Tibial nerve (tissue), 4 donors: Measurements from ENCODE around the gene TMC7. TPM values are rescaled to one million over a fixed set of nuclear protein-coding genes. Genes with fewer than 3 reads are reported as not detected.
A peak's percentile ranks its signal among the peaks of the same experiment; 100 is the strongest.

Source experiments
- DNase-seq, 2 donors: peaks; one replicate each; pipeline ENCODE4 v3.0.0-alpha.2; 2019; ENCODE audit warnings: low spot score in 2 of 2
- H3K27ac ChIP-seq, 4 donors: fragments of 200-600 bp; sonication (generic) in 3 of 4; one replicate each; pipeline ENCODE4 v1.5.1; 2017 to 2019; ENCODE audit warnings: mild to moderate bottlenecking in 1 of 4
- H3K27me3 ChIP-seq, 2 donors: fragments of 200-600 bp; sonication (generic) in 1 of 2; one replicate each; pipeline versions ENCODE4 v1.5.1 to v1.6.0; 2017 to 2019
- H3K36me3 ChIP-seq, 3 donors: fragments of 200-600 bp; sonication (generic); one replicate each; pipeline ENCODE4 v1.5.1; 2018 to 2019
- H3K4me1 ChIP-seq, 4 donors: fragments of 200-600 bp; sonication (generic) in 3 of 4; one replicate each; pipeline ENCODE4 v1.5.1; 2017 to 2019
- H3K4me3 ChIP-seq, 4 donors: fragments of 200-600 bp; sonication (generic) in 3 of 4; one replicate each; pipeline ENCODE4 v1.5.1; 2017 to 2019; ENCODE audit warnings: mild to moderate bottlenecking in 1 of 4, moderate library complexity in 1 of 4
- H3K9me3 ChIP-seq, 4 donors: fragments of 200-600 bp; sonication (generic) in 3 of 4; one replicate each; pipeline ENCODE4 v1.5.1; 2017 to 2019
- CTCF ChIP-seq, 5 experiments: fragments of 200-600 bp in 3 of 5; fragments of 450-650 bp in 2 of 5; sonication (generic) in 3 of 5; IDR thresholded peaks; one replicate each; pipeline ENCODE4 v1.5.1; 2016 to 2019; ENCODE audit warnings: antibody characterized with exemption in 5 of 5, mild to moderate bottlenecking in 3 of 5, moderate library complexity in 2 of 5
- EP300 ChIP-seq, 2 donors: sonication (generic); formaldehyde crosslinking; IDR thresholded peaks; one replicate each; pipeline ENCODE4 v1.6.1; 2017; ENCODE audit warnings: antibody characterized with exemption in 2 of 2, mild to moderate bottlenecking in 1 of 2
- POLR2A ChIP-seq, 2 donors: fragments of 450-650 bp; IDR thresholded peaks; one replicate each; pipeline ENCODE4 v1.6.1; 2017; ENCODE audit warnings: antibody characterized with exemption in 2 of 2, mild to moderate bottlenecking in 2 of 2, moderate library complexity in 2 of 2
- WGBS, 2 donors: methylation state at CpG; one replicate each; pipeline ENCODE4 v1.1.5; 2018; 5-methylcytosine and 5-hydroxymethylcytosine counted together
- total RNA-seq, 4 donors: library from RNA; depleted of rRNA; stranded (reverse); fragments of >200 nt; gene quantifications; one replicate each; pipeline ENCODE4 v1.1.0, GENCODE V29; 2016

TMC7 gene
- total RNA-seq, 4 donors from 2014 or later: 3.3 to 8.1 (median 4.5) TPM

- DNase-seq: no peak
- Histone ChIP-seq H3K4me1 (no peaks in the 10 kb centered on the region), H3K9me3 (peaks cover 0 to 8% (median 0%) of the 10 kb centered on the region in 4 donors), H3K36me3 (peaks cover 0 to 61% (median 0%) of the 10 kb centered on the region in 3 donors), H3K27me3 (no peaks in the 10 kb centered on the region), H3K4me3 (no peak overlapping the region), H3K27ac (no peak overlapping the region)
- TF ChIP-seq EP300 (IDR thresholded peaks at IDR 0.05) (no peak), CTCF (IDR thresholded peaks at IDR 0.05) (no peak), POLR2A (IDR thresholded peaks at IDR 0.05) (no peak)
- 93 to 97% methylated on average over 2 of the region's 2 CpGs for WGBS, 2 donors
These were observed 56.7 kb downstream of the TMC7 start for GRCh38 chr16:19040400-19040799.

- no peak for DNase-seq
- 87 to 89% methylated on average over 11 of the region's 11 CpGs for WGBS, 2 donors
- TF ChIP-seq POLR2A (IDR thresholded peaks at IDR 0.05) (no peak), CTCF (IDR thresholded peaks at IDR 0.05) (no peak), EP300 (IDR thresholded peaks at IDR 0.05) (no peak)
- Histone ChIP-seq H3K4me1 (no peaks in the 10 kb centered on the region), H3K9me3 (no peaks in the 10 kb centered on the region), H3K36me3 (peaks cover 0 to 51% (median 0%) of the 10 kb centered on the region in 3 donors), H3K27me3 (no peaks in the 10 kb centered on the region), H3K4me3 (no peak overlapping the region), H3K27ac (no peak overlapping the region)
These were observed 61.0 kb downstream of the TMC7 start for GRCh38 chr16:19044769-19045168.

- no peaks in the 10 kb centered on the region for H3K9me3 ChIP-seq
- no peaks in the 10 kb centered on the region for H3K4me1 ChIP-seq
- H3K27ac ChIP-seq: no peak overlapping the region
- DNase-seq: no peak
- 87 to 95% methylated on average over 2 of the region's 2 CpGs for WGBS, 2 donors
- peaks cover 0 to 48% (median 0%) of the 10 kb centered on the region in 3 donors for H3K36me3 ChIP-seq
- no peaks in the 10 kb centered on the region for H3K27me3 ChIP-seq
- no peak overlapping the region for H3K4me3 ChIP-seq
- TF ChIP-seq POLR2A (IDR thresholded peaks at IDR 0.05) (no peak), EP300 (IDR thresholded peaks at IDR 0.05) (no peak), CTCF (IDR thresholded peaks at IDR 0.05) (no peak)
These were observed 62.3 kb downstream of the TMC7 start for GRCh38 chr16:19046062-19046461.

GRCh38 chr16:19062706-19063105, 79.0 kb downstream of the TMC7 start:
- H3K9me3 ChIP-seq: no peaks in the 10 kb centered on the region

GRCh38 chr16:19066988-19067348, 83.2 kb downstream of the TMC7 start:
- Histone ChIP-seq H3K36me3 (peaks cover 0 to 24% (median 0%) of the 10 kb centered on the region in 3 donors), H3K9me3 (no peaks in the 10 kb centered on the region), H3K4me3 (peak overlapping the region; percentile 20 to 91 (median 90)), H3K27me3 (no peaks in the 10 kb centered on the region), H3K4me1 (peaks cover 0 to 21% (median 13%) of the 10 kb centered on the region in 4 donors), H3K27ac (peak overlapping the region; percentile 99 to 100 (median 100))
- DNase-seq: no peak
- 61 to 64% methylated on average over 9 of the region's 9 CpGs for WGBS, 2 donors
- TF ChIP-seq EP300 (IDR thresholded peaks at IDR 0.05): no peak
- peak in 1 of 5 experiments; percentile 2 for TF ChIP-seq CTCF (IDR thresholded peaks at IDR 0.05)

More at GRCh38 chr16:19062706-19063105, 79.0 kb downstream of the TMC7 start:
- DNase-seq: no peak
- Histone ChIP-seq H3K36me3 (peaks cover 0 to 39% (median 0%) of the 10 kb centered on the region in 3 donors), H3K27ac (no peak overlapping the region), H3K4me1 (no peaks in the 10 kb centered on the region), H3K27me3 (no peaks in the 10 kb centered on the region), H3K4me3 (no peak overlapping the region)
- TF ChIP-seq POLR2A (IDR thresholded peaks at IDR 0.05): no peak
- TF ChIP-seq CTCF (IDR thresholded peaks at IDR 0.05): no peak
- WGBS, 2 donors: 71 to 80% methylated on average over 4 of the region's 4 CpGs
